Measurements from ENCODE around the gene DEFB113.

- TF ChIP-seq POLR2AphosphoS5 (IDR thresholded peaks at IDR 0.05; ENCODE audit: low read depth, low read length) (no peak), POLR2A (IDR thresholded peaks at IDR 0.05; ENCODE audit: low read depth, low read length) (no peak), TAF1 (IDR thresholded peaks at IDR 0.05; ENCODE audit: low read depth, low read length) (no peak), PAX5 (IDR thresholded peaks at IDR 0.05; ENCODE audit: insufficient read depth, low read length, severe bottlenecking) (no peak), SPI1 (IDR thresholded peaks at IDR 0.05; ENCODE audit: low read depth, low read length) (no peak)
Measured at GRCh38 chr6:49923826-49924225, 45.6 kb downstream of the DEFB113 start.

All from GM12891 (cell line).